Lower lobe of right lung (tissue), 2 donors: ENCODE measurements around the gene RHBG. TPM values are rescaled to one million over a fixed set of nuclear protein-coding genes. Genes with fewer than 3 reads are reported as not detected.
A peak's percentile ranks its signal among the peaks of the same experiment; 100 is the strongest.
"Not testable (repeated sequence)": the region's sequence is repeated elsewhere in the genome, so short reads cannot be mapped to it uniquely, and the experiment has no call there.

ENCODE experiments used
- ATAC-seq, 2 donors: fragments of 200-7000 bp; cut with Tn5 transposase; one replicate each; pipeline ENCODE4 v1.9.1; 2020 to 2022; ENCODE audit warnings: mild to moderate bottlenecking in 2 of 2, moderate library complexity in 2 of 2
- DNase-seq: peaks from one replicate; pipeline ENCODE4 v3.0.0-alpha.2; 2020
- H3K27ac ChIP-seq: fragments of 200-600 bp; one replicate; pipeline ENCODE4 v1.8.0; 2022
- H3K27me3 ChIP-seq: fragments of 200-600 bp; one replicate; pipeline ENCODE4 v1.8.0; 2022; ENCODE audit warnings: low read depth
- H3K36me3 ChIP-seq: fragments of 200-600 bp; one replicate; pipeline ENCODE4 v1.8.0; 2022; ENCODE audit warnings: mild to moderate bottlenecking
- H3K4me1 ChIP-seq: fragments of 200-600 bp; one replicate; pipeline ENCODE4 v1.8.0; 2022
- H3K4me3 ChIP-seq: fragments of 200-600 bp; one replicate; pipeline ENCODE4 v1.8.0; 2022; ENCODE audit warnings: mild to moderate bottlenecking
- H3K9me3 ChIP-seq: fragments of 200-600 bp; one replicate; pipeline ENCODE4 v1.8.0; 2022
- CTCF ChIP-seq: fragments of 200-600 bp; IDR thresholded peaks from one replicate; pipeline ENCODE4 v1.8.0; 2022; ENCODE audit warnings: antibody characterized with exemption, mild to moderate bottlenecking
- intact Hi-C: fragments of 100-400 bp; cut with DNase I; formaldehyde crosslinking; loops from one replicate; pipeline ENCODE4 v1.11.0; 2022
- total RNA-seq: library from RNA; stranded (reverse); fragmentation: NEBNext Ultra II Directional; extraction: Animal tissue kit (Norgen Biotek cat#: 25700); gene quantifications from one replicate; pipeline ENCODE4 v1.2.1, GENCODE V29; 2021
- donor health status: DM: no; HTN: yes; CAD: no; lungs with severe emphysema.

The RHBG gene
- total RNA-seq, 1 donor from 2014 or later = not detected

- Histone ChIP-seq H3K27me3 (peaks cover 7% of the 10 kb centered on the region), H3K4me3 (no peak overlapping the region), H3K27ac (no peak overlapping the region), H3K4me1 (no peaks in the 10 kb centered on the region), H3K36me3 (no peaks in the 10 kb centered on the region), H3K9me3 (no peaks in the 10 kb centered on the region)
- TF ChIP-seq CTCF = no peak
- DNase-seq = no peak
- intact Hi-C loops = no loop called here
- ATAC-seq = no peak
Observed at GRCh38 chr1:156346636-156347035, 22.4 kb upstream of the RHBG start.

- Histone ChIP-seq H3K27me3 (peaks cover 7% of the 10 kb centered on the region), H3K36me3 (no peaks in the 10 kb centered on the region), H3K4me3 (no peak overlapping the region), H3K9me3 (no peaks in the 10 kb centered on the region), H3K4me1 (no peaks in the 10 kb centered on the region), H3K27ac (no peak overlapping the region)
- TF ChIP-seq CTCF = no peak
- DNase-seq (no peak), ATAC-seq (no peak)
- intact Hi-C loops = no loop called here
Observed at GRCh38 chr1:156347331-156347730, 21.7 kb upstream of the RHBG start.

- peaks cover 16% of the 10 kb centered on the region for H3K27me3 ChIP-seq
- ATAC-seq, H3K9me3 ChIP-seq, H3K4me1 ChIP-seq, DNase-seq, intact Hi-C loops, H3K27ac ChIP-seq, H3K36me3 ChIP-seq, H3K4me3 ChIP-seq: not testable (repeated sequence)
Observed at GRCh38 chr1:156352481-156352880, 16.5 kb upstream of the RHBG start.

GRCh38 chr1:156356262-156356874, 12.6 kb upstream of the RHBG start:
- no peaks in the 10 kb centered on the region for H3K4me1 ChIP-seq
- intact Hi-C loops = no loop called here
- ATAC-seq (peak in 1 of 2 donors; percentile 28), DNase-seq (no peak)
- H3K4me3 ChIP-seq = no peak overlapping the region
- peaks cover 24% of the 10 kb centered on the region for H3K27me3 ChIP-seq
- H3K27ac ChIP-seq = no peak overlapping the region
- TF ChIP-seq CTCF = no peak
- H3K36me3 ChIP-seq = no peaks in the 10 kb centered on the region
- H3K9me3 ChIP-seq = no peaks in the 10 kb centered on the region

- intact Hi-C loops = no loop called here
- Histone ChIP-seq H3K4me3 (no peak overlapping the region), H3K9me3 (no peaks in the 10 kb centered on the region), H3K27ac (no peak overlapping the region), H3K4me1 (no peaks in the 10 kb centered on the region), H3K27me3 (peaks cover 24% of the 10 kb centered on the region), H3K36me3 (no peaks in the 10 kb centered on the region)
- peak; percentile 62 for TF ChIP-seq CTCF
- DNase-seq (peak; percentile 70), ATAC-seq (peak; percentile 93 to 96)
Observed at GRCh38 chr1:156356875-156357534, 12.0 kb upstream of the RHBG start.

GRCh38 chr1:156357977-156358376, 11.0 kb upstream of the RHBG start:
- intact Hi-C loops = no loop called here
- Histone ChIP-seq H3K27ac (no peak overlapping the region), H3K9me3 (no peaks in the 10 kb centered on the region), H3K36me3 (no peaks in the 10 kb centered on the region), H3K4me1 (no peaks in the 10 kb centered on the region), H3K4me3 (no peak overlapping the region), H3K27me3 (peaks cover 24% of the 10 kb centered on the region)
- no peak for TF ChIP-seq CTCF
- DNase-seq = no peak
- ATAC-seq = no peak
